OCI-LY3 (cell line): ENCODE data around the gene PPDPF.

Experiments
- H2AFZ ChIP-seq: fragments of 200-600, 300-600 bp; shearing (Covaris generic); 2 replicates; pipeline ENCODE4 v1.6.0; 2014; ENCODE audit warnings: antibody characterized with exemption, low read depth, low read length
- H3K27ac ChIP-seq: fragments of 200-600, 300-600 bp; sonication (generic); 2 replicates; pipeline ENCODE4 v1.5.1; 2014; ENCODE audit warnings: mild to moderate bottlenecking, low read length, moderate library complexity, mixed read lengths
- H3K27me3 ChIP-seq: fragments of 200-600, 300-600 bp; sonication (generic); 2 replicates; pipeline ENCODE4 v1.6.1; 2014; ENCODE audit warnings: low read depth, low read length, mixed read lengths
- H3K36me3 ChIP-seq: fragments of 200-600, 300-600 bp; sonication (generic); replicated peaks from 2 replicates; pipeline ENCODE3; 2014; ENCODE audit warnings: low read depth, low read length, mixed read lengths
- H3K4me1 ChIP-seq: fragments of 300-600, 200-600 bp; sonication (generic); 2 replicates; pipeline ENCODE4 v1.6.1; 2014; ENCODE audit warnings: low read length, mixed read lengths
- H3K4me2 ChIP-seq: fragments of 200-600, 300-600 bp; sonication (generic); 2 replicates; pipeline ENCODE4 v1.6.1; 2014; ENCODE audit warnings: low read length, mixed read lengths
- H3K4me3 ChIP-seq: fragments of 300-600, 200-600 bp; sonication (generic); 2 replicates; pipeline ENCODE4 v1.5.1; 2014; ENCODE audit warnings: antibody characterized with exemption, mild to moderate bottlenecking, low read length, moderate library complexity
- H3K79me2 ChIP-seq: fragments of 300-600, 200-600 bp; shearing (Covaris generic); 2 replicates; pipeline ENCODE4 v1.6.1; 2014; ENCODE audit warnings: mild to moderate bottlenecking, low read length, mixed read lengths
- H3K9ac ChIP-seq: fragments of 300-600, 200-600 bp; shearing (Covaris generic); 2 replicates; pipeline ENCODE4 v1.6.0; 2014; ENCODE audit warnings: mild to moderate bottlenecking, low read length, moderate library complexity
- H3K9me3 ChIP-seq: fragments of 200-600, 300-600 bp; shearing (Covaris generic); 2 replicates; pipeline ENCODE4 v1.6.1; 2014; ENCODE audit warnings: low read length, mixed read lengths; ENCODE audit not compliant: insufficient read depth
- H4K20me1 ChIP-seq: fragments of 200-600, 300-600 bp; sonication (generic); 2 replicates; pipeline ENCODE4 v1.6.1; 2016; ENCODE audit warnings: low read length, mixed read lengths; ENCODE audit not compliant: insufficient read depth
- CTCF ChIP-seq: fragments of 200-600, 300-600 bp; sonication (generic); IDR thresholded peaks from 2 replicates; pipeline ENCODE4 v1.5.1; 2014; ENCODE audit warnings: antibody characterized with exemption, low read length, low read depth
- EZH2phosphoT487 ChIP-seq: fragments of 200-600 bp; shearing (Covaris generic); IDR thresholded peaks from 2 replicates; pipeline ENCODE4 v1.6.1; 2018; ENCODE audit warnings: antibody characterized with exemption, mixed run types, low read depth

Gene PPDPF

DNA sequence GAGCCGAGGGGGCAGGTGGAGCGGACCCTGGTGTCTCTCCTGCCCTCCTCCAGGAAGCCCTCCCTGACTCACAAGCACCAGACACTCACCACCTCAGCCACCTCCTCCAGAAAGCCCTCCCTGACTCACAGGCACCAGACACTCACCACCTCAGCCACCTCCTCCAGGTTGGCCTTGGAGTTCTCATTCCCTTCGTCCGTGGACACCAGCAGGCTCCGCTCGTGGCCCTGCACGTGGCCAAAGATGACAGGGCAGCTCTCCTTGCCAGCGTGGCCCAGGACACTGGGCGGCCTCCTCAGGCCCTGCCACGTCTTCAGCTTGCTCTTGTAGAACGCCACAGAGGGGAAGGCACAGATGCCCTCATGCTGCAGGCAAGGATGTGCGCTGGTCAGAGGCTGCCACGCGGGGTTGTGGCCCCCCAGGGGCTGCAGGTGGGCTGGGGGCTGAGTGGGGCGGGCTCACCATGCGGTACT is 39.8 kb downstream of the PPDPF start:
- no peak overlapping the region for H3K9ac ChIP-seq
- H3K79me2 ChIP-seq: no peaks in the 10 kb centered on the region
- H3K4me2 ChIP-seq: no peak overlapping the region
- H3K9me3 ChIP-seq: no peaks in the 10 kb centered on the region
- H2AFZ ChIP-seq: no peak overlapping the region
- H3K4me3 ChIP-seq: no peak overlapping the region
- no peak for TF ChIP-seq EZH2phosphoT487
- peaks cover 9% of the 10 kb centered on the region for H3K27me3 ChIP-seq
- no peaks in the 10 kb centered on the region for H3K36me3 ChIP-seq
- H3K27ac ChIP-seq: no peak overlapping the region
- no peaks in the 10 kb centered on the region for H3K4me1 ChIP-seq
- H4K20me1 ChIP-seq: peaks cover 28% of the 10 kb centered on the region

DNA sequence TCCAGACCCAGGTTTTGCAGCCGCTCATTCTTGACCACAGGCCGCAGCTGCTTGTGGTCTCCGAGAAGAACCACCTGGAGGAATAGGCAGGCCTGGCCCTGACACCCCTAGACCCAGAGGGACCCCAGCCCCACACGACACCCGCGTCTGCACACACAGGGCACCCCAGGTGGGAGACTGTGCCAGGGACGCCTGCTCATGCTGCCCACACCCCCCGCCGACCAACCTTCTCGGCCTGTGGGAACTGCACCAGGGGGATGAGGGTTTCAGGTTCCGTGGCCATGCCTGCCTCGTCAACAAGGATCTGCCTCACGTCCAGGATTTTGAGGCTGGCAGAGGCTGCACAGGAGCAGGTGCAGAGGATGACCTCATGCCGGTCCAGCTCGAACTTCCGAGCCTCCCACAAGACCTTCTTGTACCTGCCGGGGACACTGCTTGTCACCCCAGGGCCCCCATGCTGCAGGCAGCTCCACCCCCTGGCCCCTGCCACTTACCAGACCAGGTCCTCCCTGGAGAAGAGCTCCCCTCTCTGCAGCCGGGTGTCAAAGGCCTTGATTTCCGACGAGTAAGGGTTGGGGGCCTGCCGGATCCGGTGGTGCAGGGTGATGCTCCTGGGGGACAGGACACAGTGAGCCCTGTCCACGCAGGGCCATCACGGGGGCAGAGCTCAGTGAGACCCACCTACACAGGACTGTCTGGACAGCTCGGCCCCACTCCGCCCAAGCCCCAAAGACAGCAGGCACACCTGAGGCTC is 40.5 kb downstream of the PPDPF start:
- H3K4me3 ChIP-seq: no peak overlapping the region
- no peak overlapping the region for H2AFZ ChIP-seq
- TF ChIP-seq EZH2phosphoT487: no peak
- no peak for TF ChIP-seq CTCF
- H3K9me3 ChIP-seq: no peaks in the 10 kb centered on the region
- peaks cover 33% of the 10 kb centered on the region for H4K20me1 ChIP-seq
- no peak overlapping the region for H3K4me2 ChIP-seq
- H3K9ac ChIP-seq: no peak overlapping the region
- H3K4me1 ChIP-seq: no peaks in the 10 kb centered on the region
- H3K36me3 ChIP-seq: no peaks in the 10 kb centered on the region
- H3K27ac ChIP-seq: no peak overlapping the region
- peaks cover 10% of the 10 kb centered on the region; the same call in 1 of the 2 replicates for H3K27me3 ChIP-seq
- no peaks in the 10 kb centered on the region for H3K79me2 ChIP-seq

GRCh38 chr20:63561624-63562396 is 41.2 kb downstream of the PPDPF start:
- Histone ChIP-seq H3K79me2 (no peaks in the 10 kb centered on the region), H3K4me1 (no peaks in the 10 kb centered on the region), H3K27ac (no peak overlapping the region), H2AFZ (no peak overlapping the region), H3K9me3 (no peaks in the 10 kb centered on the region), H3K27me3 (peaks cover 14% of the 10 kb centered on the region; the same call in 1 of the 2 replicates), H3K36me3 (no peaks in the 10 kb centered on the region), H4K20me1 (peaks cover 39% of the 10 kb centered on the region), H3K9ac (no peak overlapping the region), H3K4me2 (no peak overlapping the region), H3K4me3 (no peak overlapping the region)
- TF ChIP-seq CTCF (no peak), EZH2phosphoT487 (no peak)

DNA sequence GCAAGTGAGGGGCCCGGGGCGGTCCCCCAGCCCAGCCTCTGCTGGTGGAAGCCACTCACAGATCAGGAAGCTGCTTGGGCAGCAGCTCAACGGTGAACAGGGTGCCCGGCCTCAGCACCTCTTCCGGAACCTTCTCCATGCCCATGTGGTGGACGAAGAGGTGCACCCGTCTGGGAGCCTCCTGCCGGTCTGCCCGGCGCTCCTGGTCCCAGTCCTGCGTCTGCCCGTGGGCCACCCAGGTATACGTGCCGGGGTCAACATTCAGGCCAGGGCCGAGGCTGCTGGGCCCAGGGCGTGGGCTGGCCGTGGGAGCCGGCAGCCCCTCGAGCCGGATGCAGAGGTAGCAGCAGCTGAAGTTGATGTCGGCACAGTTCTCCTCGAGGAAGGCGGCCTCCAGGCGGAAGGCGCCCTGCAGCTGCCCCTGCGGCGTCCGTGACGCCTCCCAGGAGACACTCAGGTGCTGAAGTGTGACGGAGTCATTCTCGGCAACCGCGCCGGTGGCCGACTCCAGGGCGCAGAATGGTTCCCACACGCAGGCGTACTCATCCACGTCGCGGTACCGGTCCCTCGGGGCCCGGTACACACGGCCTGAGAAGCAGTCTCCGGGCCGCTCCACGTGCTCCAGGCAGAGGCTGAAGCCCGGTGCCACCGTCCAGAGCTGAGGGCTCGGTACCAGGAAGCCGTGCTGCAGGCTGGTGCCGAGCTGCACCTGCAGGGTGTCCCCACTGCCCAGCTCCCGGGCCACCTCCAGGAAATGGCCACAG is 42.1 kb downstream of the PPDPF start:
- no peaks in the 10 kb centered on the region for H3K9me3 ChIP-seq
- H3K4me3 ChIP-seq: no peak overlapping the region
- peaks cover 43% of the 10 kb centered on the region for H4K20me1 ChIP-seq
- H3K36me3 ChIP-seq: no peaks in the 10 kb centered on the region
- peaks cover 19% of the 10 kb centered on the region; the same call in 1 of the 2 replicates for H3K27me3 ChIP-seq
- H3K27ac ChIP-seq: no peak overlapping the region
- H3K4me1 ChIP-seq: peaks cover 4% of the 10 kb centered on the region
- no peak for TF ChIP-seq CTCF
- TF ChIP-seq EZH2phosphoT487: no peak
- H3K79me2 ChIP-seq: no peaks in the 10 kb centered on the region
- H3K4me2 ChIP-seq: no peak overlapping the region
- H3K9ac ChIP-seq: no peak overlapping the region
- H2AFZ ChIP-seq: no peak overlapping the region
